GM18519 (cell line): ENCODE data around the gene ATP2B3.

Experiments
- ATAC-seq: cut with Tn5 transposase; IDR thresholded peaks from one replicate; pipeline ENCODE4 v1.9.1; 2021; ENCODE audit warnings: mild to moderate bottlenecking, moderate library complexity; ENCODE audit not compliant: unreplicated experiment, low FRiP score

Gene ATP2B3

DNA sequence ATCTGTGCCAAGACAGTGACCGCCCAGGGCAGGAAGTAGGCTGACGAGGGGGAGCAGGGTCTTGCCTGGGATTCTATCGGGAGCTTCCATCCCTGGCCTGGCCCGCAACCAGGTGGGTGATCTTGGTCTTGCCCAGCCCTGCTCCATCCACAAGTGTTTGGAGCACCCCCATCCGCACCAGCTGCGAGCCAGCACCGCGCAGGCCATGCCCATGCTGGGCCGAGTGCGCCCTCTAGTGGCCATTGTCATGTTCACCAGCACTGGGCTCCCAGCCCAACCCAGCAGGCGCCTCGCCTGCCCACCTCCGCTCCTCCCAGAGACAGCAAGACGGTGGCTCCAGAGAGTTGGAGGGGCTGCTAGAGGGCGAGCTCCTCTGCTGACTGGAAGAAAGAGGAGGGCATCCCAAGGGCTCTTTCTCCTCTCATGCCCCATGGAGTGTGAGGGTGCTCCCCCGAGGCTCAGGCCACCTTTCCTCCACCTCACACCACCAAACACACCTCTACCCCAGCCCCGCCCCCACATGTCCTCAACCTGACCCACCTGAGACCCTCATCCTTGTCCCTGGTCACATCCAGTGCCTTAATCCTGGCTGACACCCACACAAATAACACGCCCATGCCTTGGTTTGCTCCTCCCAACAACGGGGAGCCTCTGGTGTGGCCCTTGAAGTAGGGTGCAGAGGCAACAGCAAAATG lies 9.8 kb upstream of the ATP2B3 start:
- peak; percentile 53 for ATAC-seq

DNA sequence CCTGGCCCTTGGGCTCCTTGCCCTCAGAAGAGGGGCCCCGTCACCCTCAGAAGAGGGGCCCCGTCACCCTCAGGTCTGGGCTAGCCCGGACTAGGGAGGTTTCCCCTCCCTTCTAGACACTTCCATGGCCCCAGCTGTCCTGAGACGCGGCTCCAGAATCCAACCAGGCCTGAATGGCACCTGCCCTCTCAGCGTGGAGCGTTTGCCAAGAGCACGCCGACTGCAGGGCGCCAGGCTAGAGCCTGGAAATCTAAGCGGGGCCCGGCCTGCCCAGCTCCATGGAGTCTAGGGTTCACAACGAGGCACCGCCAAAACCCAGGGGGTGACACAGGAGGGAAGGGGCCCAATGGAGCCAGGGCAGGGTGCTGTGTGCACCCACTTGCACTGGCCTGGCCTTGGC lies 7.8 kb upstream of the ATP2B3 start:
- ATAC-seq = no peak

DNA sequence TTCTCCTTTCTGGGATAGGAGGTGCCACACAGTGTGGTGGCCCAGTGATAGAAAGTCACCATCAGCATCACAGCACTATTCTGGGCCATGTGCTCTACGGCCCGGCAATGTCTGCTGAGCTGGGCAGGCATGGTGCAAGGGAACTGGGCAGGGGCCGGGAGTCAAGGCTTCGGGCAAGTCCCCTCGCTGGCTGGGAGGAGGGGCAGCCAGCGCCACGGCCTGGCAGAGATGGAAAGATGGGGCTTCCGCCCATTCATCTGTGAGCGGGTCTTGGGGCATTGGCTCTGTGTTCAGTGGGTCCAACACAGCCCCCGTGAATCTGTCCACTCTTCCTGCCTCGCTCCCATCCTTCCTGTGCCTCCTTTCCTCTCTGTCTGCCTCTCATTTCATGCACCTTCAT lies 7.1 kb upstream of the ATP2B3 start:
- no peak for ATAC-seq

DNA sequence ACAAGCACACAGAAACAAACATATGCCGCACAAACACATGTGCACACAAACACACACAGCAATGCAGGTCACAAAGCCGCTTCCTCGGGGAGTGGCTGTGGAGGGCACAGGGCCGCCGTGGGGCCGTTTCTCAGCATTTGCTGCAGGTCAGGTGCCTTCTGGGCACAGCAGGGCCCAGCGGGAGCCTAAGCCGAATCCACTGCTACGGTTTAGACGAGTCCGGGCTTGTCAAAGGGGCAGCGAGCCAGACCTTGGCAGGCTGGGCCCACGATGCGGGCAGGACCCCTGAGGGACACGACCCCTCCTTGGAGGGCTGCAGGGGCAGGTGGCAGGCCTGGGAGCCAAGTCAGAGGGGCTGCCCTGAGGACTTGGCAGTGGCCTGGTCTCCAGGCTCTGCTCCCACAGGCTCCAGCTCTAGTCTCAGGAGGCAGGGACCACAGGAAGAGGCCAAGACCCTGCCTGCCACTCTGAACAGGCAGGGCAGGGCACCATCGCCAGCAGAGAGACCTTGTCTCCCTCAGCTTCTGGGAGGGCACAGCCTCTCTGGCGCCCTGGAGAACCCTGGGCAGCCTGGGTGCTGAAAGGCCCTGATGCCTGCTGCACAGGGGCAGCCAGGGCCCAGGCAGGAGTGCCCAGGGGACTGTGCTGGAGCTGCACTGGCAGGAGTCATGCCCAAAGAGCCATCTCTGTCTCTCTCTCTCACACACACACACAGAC lies 5.5 kb upstream of the ATP2B3 start:
- no peak for ATAC-seq

DNA sequence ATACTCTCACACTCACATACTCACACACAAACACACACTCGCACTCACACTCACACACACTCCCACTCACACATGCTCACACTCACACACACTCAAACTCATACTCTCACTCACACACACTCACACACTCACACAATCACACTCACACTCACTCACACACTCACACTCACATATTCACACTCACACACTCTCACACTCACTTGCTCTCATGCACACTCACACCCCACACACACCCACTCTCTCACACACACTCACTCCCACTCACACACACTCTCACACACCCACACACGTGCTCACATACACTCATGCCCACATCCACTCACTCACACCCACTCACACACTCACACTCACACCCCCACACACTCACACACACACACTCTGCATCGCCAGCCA lies 4.9 kb upstream of the ATP2B3 start:
- no peak for ATAC-seq

- ATAC-seq = no peak
Observed at GRCh38 chrX:153513265-153513664, 4.2 kb upstream of the ATP2B3 start.

GRCh38 chrX:153514259-153514658 lies 3.2 kb upstream of the ATP2B3 start:
- ATAC-seq = no peak

DNA sequence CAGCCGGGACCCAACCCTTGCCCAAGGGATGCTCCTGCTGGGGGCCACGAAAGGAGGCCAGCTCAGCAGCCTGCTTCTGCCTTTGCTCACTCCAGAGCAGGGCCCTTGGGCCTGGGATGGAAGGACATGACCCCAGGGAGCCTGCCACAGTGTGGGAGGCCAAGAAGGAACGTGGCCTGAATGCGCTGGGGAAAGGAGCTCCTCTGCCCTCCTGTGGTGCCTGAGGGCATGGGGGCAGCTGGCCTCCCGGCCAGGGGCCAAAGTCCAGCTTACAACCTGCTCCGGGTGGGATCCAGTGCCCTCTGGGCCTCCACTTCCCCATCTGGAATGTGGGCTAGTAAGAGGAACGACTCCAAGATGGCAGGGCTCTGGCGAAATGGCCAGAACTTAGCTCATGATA lies 2.0 kb upstream of the ATP2B3 start:
- ATAC-seq = no peak

GRCh38 chrX:153516073-153516472 lies 1.4 kb upstream of the ATP2B3 start:
- ATAC-seq = no peak

DNA sequence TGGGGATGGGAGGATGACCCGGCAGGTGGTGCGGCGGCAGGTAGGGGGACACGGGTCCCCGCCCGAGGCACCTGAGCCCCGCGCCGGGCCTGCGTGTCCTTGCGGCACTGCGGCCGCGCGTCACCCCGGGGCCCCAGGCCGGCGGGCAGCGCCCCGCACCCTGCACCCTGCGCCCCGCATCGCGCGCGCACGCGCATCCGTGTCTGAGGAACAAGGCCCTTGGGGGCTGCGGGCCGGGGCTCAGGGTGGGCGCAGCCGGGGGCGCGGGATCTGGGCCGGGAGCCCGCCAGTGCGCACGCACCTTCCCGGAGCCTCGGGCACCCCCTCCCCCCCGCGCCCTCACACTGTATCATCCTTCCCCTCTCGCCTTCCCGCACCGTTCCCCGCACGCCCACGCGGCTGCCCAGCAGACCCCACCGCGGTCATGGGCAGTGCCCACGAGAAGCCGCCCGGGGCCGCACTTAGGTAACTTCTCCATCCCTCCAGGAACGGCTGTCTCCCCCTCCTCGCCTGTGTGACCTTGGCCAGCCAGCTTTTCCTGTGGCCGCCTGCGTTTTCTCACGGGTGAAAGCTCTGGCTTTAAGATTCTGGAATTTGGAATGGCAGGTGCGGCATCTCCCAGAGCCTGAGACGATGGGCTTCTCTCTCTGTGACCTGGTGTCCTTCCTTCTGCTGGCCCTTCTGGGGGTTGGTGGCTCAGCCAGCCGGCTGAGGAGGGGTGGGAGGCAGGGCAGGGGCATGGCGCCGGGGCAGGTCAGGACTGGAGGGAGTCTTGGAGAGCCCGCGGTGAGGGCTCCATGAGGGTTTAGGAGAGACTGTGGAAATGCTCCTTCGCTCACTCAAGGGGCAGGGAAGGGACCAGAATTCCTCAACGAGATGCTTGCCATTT lies 748 bp downstream of the ATP2B3 start:
- no peak for ATAC-seq

DNA sequence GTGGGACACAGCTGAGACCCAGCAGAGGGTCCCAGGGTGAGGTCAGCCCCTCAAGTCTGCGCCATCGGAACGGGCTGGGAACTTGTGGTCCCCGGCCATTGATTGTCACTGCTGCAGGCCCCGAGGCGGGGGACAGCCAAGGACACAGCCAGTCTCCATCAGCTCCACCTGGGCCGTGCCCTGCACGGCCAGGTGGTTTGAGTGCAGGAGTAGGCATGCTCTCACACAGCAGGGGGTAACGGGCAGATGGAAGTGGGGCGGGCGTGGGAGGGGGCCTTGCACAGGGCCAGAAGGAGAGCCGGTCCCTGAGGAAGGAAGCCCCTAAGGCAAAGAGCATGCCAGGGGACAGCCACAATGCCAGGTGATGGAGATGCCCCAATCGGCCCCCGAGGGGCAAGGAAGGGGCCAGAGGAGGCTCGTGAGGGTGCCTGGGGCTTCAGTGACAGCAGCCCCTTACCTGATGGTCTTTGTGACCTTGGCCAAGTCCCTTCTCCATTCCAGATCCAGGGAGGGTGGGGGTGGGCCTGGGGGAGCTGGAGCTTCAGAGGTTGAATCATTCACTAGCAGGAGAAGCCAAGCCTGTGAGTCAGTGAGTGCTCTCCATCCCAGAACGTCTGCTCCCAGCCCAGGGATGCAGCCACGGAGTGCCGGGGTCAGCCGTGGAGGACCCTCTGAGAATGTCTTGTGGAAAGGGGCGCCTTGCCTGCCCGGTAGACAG lies 2.3 kb downstream of the ATP2B3 start:
- ATAC-seq = no peak

GRCh38 chrX:153520287-153520917 lies 3.0 kb downstream of the ATP2B3 start:
- ATAC-seq = no peak

DNA sequence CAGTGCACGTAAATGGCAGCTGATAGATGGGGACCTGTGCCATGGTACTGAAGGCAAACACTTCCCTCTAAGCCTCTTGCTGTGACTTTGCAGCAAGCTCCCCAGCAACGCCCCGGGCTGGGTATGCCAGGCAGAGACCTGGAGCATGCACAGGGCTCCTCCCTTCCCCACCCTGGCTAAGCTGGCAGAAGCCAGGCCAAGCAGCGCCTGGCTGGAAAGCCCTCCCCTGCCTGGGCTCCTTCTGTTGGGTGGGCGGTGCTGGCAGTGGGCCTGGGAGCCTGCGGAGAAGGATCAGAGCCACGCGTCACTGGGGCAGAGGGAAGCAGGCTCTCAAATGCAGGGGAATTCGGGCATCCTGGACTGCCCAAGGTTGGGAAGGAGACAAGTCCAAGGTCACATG lies 3.6 kb downstream of the ATP2B3 start:
- no peak for ATAC-seq

- no peak for ATAC-seq
Observed at GRCh38 chrX:153522259-153522658, 4.8 kb downstream of the ATP2B3 start.

DNA sequence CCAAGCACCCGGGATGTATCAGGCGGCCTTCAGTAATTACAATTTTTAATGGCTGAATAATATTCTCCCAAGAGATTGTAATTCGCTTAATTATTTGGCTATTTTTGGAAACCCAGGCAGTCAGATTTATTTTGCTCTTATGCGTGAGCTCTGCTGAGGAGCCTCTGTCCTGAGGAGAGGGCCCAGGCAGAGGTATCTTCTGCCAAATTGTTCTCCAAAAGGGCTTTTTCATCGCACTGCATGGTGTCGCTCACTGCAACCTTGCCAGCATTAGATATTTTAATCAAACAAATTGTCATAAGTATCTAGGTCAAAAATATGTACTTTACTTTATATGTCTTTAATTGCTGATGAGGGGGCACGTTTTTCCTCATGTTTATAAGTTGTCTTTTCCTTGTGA lies 5.8 kb downstream of the ATP2B3 start:
- ATAC-seq = no peak

DNA sequence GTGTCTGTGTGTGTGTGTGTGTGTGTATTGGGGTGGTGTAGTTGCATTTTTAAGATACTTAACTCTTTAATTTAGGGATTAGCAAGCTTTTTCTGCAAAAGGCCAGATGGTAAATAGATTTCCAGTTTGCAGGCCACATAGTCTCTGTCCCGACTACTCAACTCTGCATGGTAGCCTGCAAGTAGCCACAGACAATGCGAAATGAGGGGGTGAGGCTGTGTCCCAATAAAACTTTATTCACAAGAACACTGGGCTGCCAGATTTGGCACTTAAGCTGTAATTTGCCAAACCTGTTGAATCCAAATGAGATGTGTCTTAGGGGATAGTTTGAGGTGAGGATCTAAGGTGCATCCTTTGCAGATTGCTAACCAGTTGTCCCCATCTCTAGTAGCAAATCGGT lies 6.8 kb downstream of the ATP2B3 start:
- no peak for ATAC-seq

DNA sequence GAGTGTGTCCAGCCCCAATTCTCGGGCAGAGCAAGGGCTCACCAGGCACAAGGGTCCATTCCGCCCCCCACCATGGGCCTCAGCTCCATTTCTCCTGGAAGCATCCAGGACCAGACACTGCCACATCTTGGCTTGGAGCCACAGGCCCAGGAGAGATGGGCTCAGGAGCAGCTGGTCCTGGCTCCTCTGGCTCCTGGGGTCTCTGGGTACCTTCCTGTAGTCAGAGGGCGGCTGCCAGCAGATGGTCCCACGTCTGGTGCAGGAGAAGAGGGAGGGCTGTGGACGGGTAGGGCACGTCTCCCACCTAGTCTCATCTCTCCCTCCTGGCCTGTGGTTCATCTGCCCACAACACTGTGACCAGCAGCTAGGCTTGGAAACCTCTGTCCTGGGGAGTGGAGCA lies 8.0 kb downstream of the ATP2B3 start:
- no peak for ATAC-seq

- ATAC-seq = no peak
Observed at GRCh38 chrX:153526042-153526441, 8.6 kb downstream of the ATP2B3 start.

DNA sequence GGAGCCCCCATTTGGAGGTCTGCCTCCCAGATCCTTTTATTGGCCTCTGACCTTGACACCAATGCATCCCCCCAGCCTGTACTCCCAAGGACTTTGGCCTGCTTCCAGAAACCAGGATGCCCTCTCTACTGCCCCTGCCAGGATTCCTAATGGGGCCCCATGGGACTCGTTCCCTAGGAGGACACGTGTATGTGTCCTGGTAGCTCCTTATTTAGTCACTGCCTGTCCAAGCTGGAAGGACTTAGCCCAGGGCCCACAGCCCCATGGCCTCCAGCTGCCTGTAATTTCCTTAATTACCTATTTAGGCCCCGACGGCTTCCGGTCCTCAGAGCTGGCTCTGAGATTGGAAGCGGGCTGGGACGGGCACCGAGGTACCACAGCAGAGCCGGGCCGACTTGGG lies 9.4 kb downstream of the ATP2B3 start:
- ATAC-seq = no peak

DNA sequence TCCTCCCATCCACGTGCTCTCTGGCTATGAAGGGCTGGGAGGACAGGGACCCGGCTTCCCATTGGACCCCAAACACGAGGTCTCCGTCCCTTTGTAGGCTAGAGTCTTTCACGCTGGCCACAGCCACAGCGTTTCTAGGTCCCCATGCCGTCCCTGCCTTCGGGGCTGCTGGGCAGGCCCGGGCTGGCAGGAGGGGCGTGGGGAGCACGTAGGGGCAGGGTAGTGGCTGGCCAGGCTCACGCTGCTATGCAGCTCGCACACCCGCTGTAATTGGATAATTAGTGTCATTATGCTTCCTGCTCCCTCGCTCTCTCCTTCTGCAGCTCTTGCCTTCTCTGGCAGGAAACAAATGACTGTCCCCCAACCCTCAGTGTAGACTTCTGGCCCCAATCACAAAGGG lies 9.8 kb downstream of the ATP2B3 start:
- no peak for ATAC-seq
